GM23338 (cell line): Measurements from ENCODE around the gene OR52D1. TPM values are rescaled to one million over a fixed set of nuclear protein-coding genes. Genes with fewer than 3 reads are reported as not detected.

ENCODE experiments used
- ATAC-seq: fragments of 200-7000 bp; cut with Tn5 transposase; 3 replicates; pipeline ENCODE4 v1.9.1; 2020
- DNase-seq: peaks from one replicate; pipeline ENCODE4 v3.0.0-alpha.2; 2015; ENCODE audit warnings: low spot score
- H2AFZ ChIP-seq: fragments of 200-600 bp; sonication (generic); 2 replicates; pipeline ENCODE4 v1.8.0; 2016; ENCODE audit warnings: antibody characterized with exemption, mild to moderate bottlenecking, moderate library complexity
- H3F3A ChIP-seq: fragments of 200-600 bp; sonication (generic); replicated peaks from 2 replicates; pipeline ENCODE4 v1.8.0; 2017; ENCODE audit warnings: antibody characterized with exemption, mixed run types, low read depth
- H3K27ac ChIP-seq: fragments of 200-600 bp; sonication (generic); 2 replicates; pipeline ENCODE4 v1.6.1; 2016; ENCODE audit warnings: low read depth
- H3K27me3 ChIP-seq: fragments of 200-600 bp; sonication (generic); 2 replicates; pipeline ENCODE4 v1.8.0; 2016; ENCODE audit warnings: mild to moderate bottlenecking, mixed run types, moderate library complexity; ENCODE audit not compliant: insufficient read depth
- H3K36me3 ChIP-seq: fragments of 200-600 bp; sonication (generic); 2 replicates; pipeline ENCODE4 v1.8.0; 2016; ENCODE audit warnings: mild to moderate bottlenecking; ENCODE audit not compliant: insufficient read depth
- H3K4me1 ChIP-seq: fragments of 200-600 bp; sonication (generic); 2 replicates; pipeline ENCODE4 v1.8.0; 2016; ENCODE audit warnings: mild to moderate bottlenecking, moderate library complexity; ENCODE audit not compliant: insufficient read depth
- H3K4me2 ChIP-seq: fragments of 200-600 bp; sonication (generic); 2 replicates; pipeline ENCODE4 v1.7.1; 2017; ENCODE audit warnings: mixed run types
- H3K4me3 ChIP-seq: fragments of 200-600 bp; sonication (generic); 2 replicates; pipeline ENCODE4 v1.6.1; 2016; ENCODE audit warnings: mixed run types
- H3K79me2 ChIP-seq: fragments of 200-600 bp; sonication (generic); replicated peaks from 2 replicates; pipeline ENCODE4 v1.8.0; 2017; ENCODE audit warnings: mild to moderate bottlenecking; ENCODE audit not compliant: insufficient read depth
- H3K9me2 ChIP-seq: fragments of 200-600 bp; sonication (generic); 2 replicates; pipeline ENCODE4 v1.8.0; 2017; ENCODE audit not compliant: insufficient read depth
- H4K20me1 ChIP-seq: fragments of 200-600 bp; sonication (generic); replicated peaks from 2 replicates; pipeline ENCODE4 v1.8.0; 2017; ENCODE audit warnings: mild to moderate bottlenecking; ENCODE audit not compliant: insufficient read depth
- H3K27ac Mint-ChIP-seq: 2 replicates; pipeline ENCODE4 v1.8.0; 2020; ENCODE audit warnings: inconsistent platforms, mild to moderate bottlenecking, moderate library complexity, mixed read lengths
- H3K27me3 Mint-ChIP-seq: 3 replicates; pipeline ENCODE4 v1.8.0; 2022; ENCODE audit warnings: low read depth, mild to moderate bottlenecking, moderate library complexity, mixed read lengths, inconsistent platforms; ENCODE audit not compliant: insufficient read depth, poor library complexity
- H3K36me3 Mint-ChIP-seq: 3 replicates; pipeline ENCODE4 v1.8.0; 2021; ENCODE audit warnings: low read depth, mild to moderate bottlenecking, inconsistent platforms, moderate library complexity, mixed read lengths
- H3K4me1 Mint-ChIP-seq: 3 replicates; pipeline ENCODE4 v1.8.0; 2020; ENCODE audit warnings: mild to moderate bottlenecking, inconsistent platforms, mixed read lengths
- H3K4me3 Mint-ChIP-seq: 3 replicates; pipeline ENCODE4 v1.8.0; 2021; ENCODE audit warnings: moderate library complexity, mild to moderate bottlenecking, inconsistent platforms, mixed read lengths
- H3K9me3 Mint-ChIP-seq: 3 replicates; pipeline ENCODE4 v1.8.0; 2020; ENCODE audit warnings: moderate library complexity, mild to moderate bottlenecking, inconsistent platforms, mixed read lengths
- CREB1 ChIP-seq: fragments of 250-450 bp; sonication (Bioruptor Pico); IDR thresholded peaks from 2 replicates; pipeline ENCODE4 v1.5.0; 2020; ENCODE audit warnings: low read depth, mild to moderate bottlenecking, moderate library complexity
- ETS1 ChIP-seq: IDR thresholded peaks from 2 replicates; pipeline ENCODE4 v1.6.1; 2016; ENCODE audit warnings: antibody characterized with exemption
- EZH2phosphoT487 ChIP-seq: fragments of 200-600 bp; sonication (generic); IDR thresholded peaks from one replicate; pipeline ENCODE4 v1.8.1; 2018; ENCODE audit warnings: antibody characterized with exemption; ENCODE audit not compliant: unreplicated experiment
- JUNB ChIP-seq: IDR thresholded peaks from one replicate; pipeline ENCODE4 v1.6.1; 2016; ENCODE audit warnings: antibody characterized with exemption; ENCODE audit not compliant: unreplicated experiment
- NANOG ChIP-seq: IDR thresholded peaks from 2 replicates; pipeline ENCODE4 v1.6.1; 2016; ENCODE audit warnings: antibody characterized with exemption, borderline replicate concordance
- STAT1 ChIP-seq: IDR thresholded peaks from one replicate; pipeline ENCODE4 v1.6.1; 2016; ENCODE audit warnings: antibody characterized with exemption; ENCODE audit not compliant: unreplicated experiment
- ZNF114 ChIP-seq: fragments of 250-450 bp; sonication (Bioruptor Pico); IDR thresholded peaks from 2 replicates; pipeline ENCODE4 v1.5.0; 2020; ENCODE audit warnings: mild to moderate bottlenecking, moderate library complexity
- ZNF462 ChIP-seq: fragments of 250-450 bp; sonication (Bioruptor Pico); IDR thresholded peaks from 2 replicates; pipeline ENCODE4 v1.5.0; 2020; ENCODE audit warnings: mild to moderate bottlenecking, moderate library complexity
- polyA plus RNA-seq: library from polyadenylated mRNA; unstranded; fragments of >200 nt; fragmentation: Nextera tagmentation; extraction: Ambion mirVana; gene quantifications from 2 replicates; pipeline ENCODE4 v1.2.1, GENCODE V29; 2016
- total RNA-seq: library from RNA; depleted of rRNA; stranded (reverse); fragments of >200 nt; shearing (Covaris generic); gene quantifications from 2 replicates; pipeline ENCODE4 v1.2.3, GENCODE V29; 2014

OR52D1 gene
- total and polyA plus RNA-seq, 2 experiments from 2014 or later, result not detected

GRCh38 chr11:5534046-5534445 lies 45.6 kb downstream of the OR52D1 start (continued):
- TF ChIP-seq ZNF462 (CRISPR knock-in tag), result no peak

- Histone ChIP-seq H3F3A (no peaks in the 10 kb centered on the region), H3K4me2 (no peak overlapping the region), H3K4me1 (no peaks in the 10 kb centered on the region), H3K79me2 (no peaks in the 10 kb centered on the region), H3K36me3 (no peaks in the 10 kb centered on the region), H3K27ac (no peak overlapping the region), H4K20me1 (no peaks in the 10 kb centered on the region), H3K27me3 (no peaks in the 10 kb centered on the region), H3K9me2 (no peaks in the 10 kb centered on the region), H3K4me3 (no peak overlapping the region), H2AFZ (no peak overlapping the region)
- Mint-ChIP-seq H3K9me3 (peaks cover 3% of the 10 kb centered on the region; the same call in 1 of the 3 replicates), H3K4me1 (no peaks in the 10 kb centered on the region), H3K27ac (no peak overlapping the region), H3K27me3 (no peaks in the 10 kb centered on the region), H3K36me3 (no peaks in the 10 kb centered on the region), H3K4me3 (no peak overlapping the region)
- ATAC-seq, result no peak
- DNase-seq, result no peak
- no peak for TF ChIP-seq NANOG
- TF ChIP-seq ZNF462 (CRISPR knock-in tag), result no peak
- no peak for TF ChIP-seq STAT1
- TF ChIP-seq JUNB, result no peak
- no peak for TF ChIP-seq ZNF114 (CRISPR knock-in tag)
- no peak for TF ChIP-seq CREB1
- TF ChIP-seq EZH2phosphoT487, result no peak
- no peak for TF ChIP-seq ETS1
Measured at GRCh38 chr11:5536482-5536881, 48.0 kb downstream of the OR52D1 start.
